Endodermal cell (in vitro differentiated cells): ENCODE data around the gene DLGAP1. TPM values are rescaled to one million over a fixed set of nuclear protein-coding genes. Genes with fewer than 3 reads are reported as not detected.

Experiments
- DNase-seq: peaks from one replicate; pipeline ENCODE4 v3.0.0-alpha.2; 2017
- H3K27ac ChIP-seq: 2 replicates; pipeline ENCODE4 v1.5.1; 2013; ENCODE audit warnings: mild to moderate bottlenecking, low read depth, low read length, moderate library complexity
- H3K27me3 ChIP-seq: 2 replicates; pipeline ENCODE4 v1.6.1; 2013; ENCODE audit warnings: mild to moderate bottlenecking, low read length, moderate library complexity; ENCODE audit not compliant: insufficient read depth, control insufficient read depth, poor library complexity, severe bottlenecking
- H3K36me3 ChIP-seq: 2 replicates; pipeline ENCODE4 v1.7.0; 2013; ENCODE audit warnings: mild to moderate bottlenecking, low read length, moderate library complexity; ENCODE audit not compliant: control insufficient read depth, insufficient read depth
- H3K4me1 ChIP-seq: one replicate; pipeline ENCODE4 v1.7.0; 2013; ENCODE audit warnings: low read length; ENCODE audit not compliant: control insufficient read depth, insufficient read depth
- H3K4me3 ChIP-seq: 2 replicates; pipeline ENCODE4 v1.5.1; 2013; ENCODE audit warnings: mild to moderate bottlenecking, low read length, moderate library complexity
- H3K9ac ChIP-seq: 2 replicates; pipeline ENCODE4 v1.6.1; 2013; ENCODE audit warnings: mild to moderate bottlenecking, low read length, moderate library complexity; ENCODE audit not compliant: poor library complexity, severe bottlenecking; ENCODE audit errors: extremely low read depth
- H3K9me3 ChIP-seq: 2 replicates; pipeline ENCODE4 v1.6.1; 2013; ENCODE audit warnings: mild to moderate bottlenecking, low read length, moderate library complexity; ENCODE audit not compliant: control insufficient read depth
- H3K27ac Mint-ChIP-seq: 2 replicates; pipeline ENCODE4 v1.8.0; 2020; ENCODE audit warnings: mixed read lengths
- H3K27me3 Mint-ChIP-seq: 2 replicates; pipeline ENCODE4 v1.8.0; 2021; ENCODE audit warnings: mild to moderate bottlenecking, mixed read lengths; ENCODE audit not compliant: insufficient read depth
- H3K36me3 Mint-ChIP-seq: 2 replicates; pipeline ENCODE4 v1.8.0; 2020; ENCODE audit warnings: low read depth, mixed read lengths
- H3K4me1 Mint-ChIP-seq: 2 replicates; pipeline ENCODE4 v1.8.0; 2020; ENCODE audit warnings: mixed read lengths
- H3K4me3 Mint-ChIP-seq: 2 replicates; pipeline ENCODE4 v1.8.0; 2020; ENCODE audit warnings: mild to moderate bottlenecking, moderate library complexity, mixed read lengths
- H3K9me3 Mint-ChIP-seq: 2 replicates; pipeline ENCODE4 v1.8.0; 2020; ENCODE audit warnings: mild to moderate bottlenecking, mixed read lengths
- WGBS, 2 experiments: methylation state at CpG; one replicate each; pipeline versions ENCODE4 v1.1.5 to v1.1.7; 2013; ENCODE audit warnings: missing lambda C conversion rate in 2 of 2, mixed read lengths in 1 of 2; ENCODE audit not compliant: insufficient coverage in 1 of 2, insufficient read length in 1 of 2; 5-methylcytosine and 5-hydroxymethylcytosine counted together
- total RNA-seq, 2 donors: library from RNA; stranded (reverse); fragmentation: NEBNext Ultra II Directional in 1 of 2; extraction: Animal tissue kit (Norgen Biotek cat#: 25700) in 1 of 2; gene quantifications; 2 replicates in 1 of 2; 3 replicates in 1 of 2; pipeline ENCODE4 v1.2.1, GENCODE V29; 2021
- TF ChIP-seq, protein P1 (sequence below): fragments of 200-600 bp; sonication (generic); conservative IDR thresholded peaks from 2 replicates; pipeline ENCODE4 v1.5.0; 2021; ENCODE audit warnings: antibody characterized with exemption, mild to moderate bottlenecking

The DLGAP1 gene
- total RNA-seq, 2 donors from 2014 or later: 11.5 to 21.5 TPM

DNA sequence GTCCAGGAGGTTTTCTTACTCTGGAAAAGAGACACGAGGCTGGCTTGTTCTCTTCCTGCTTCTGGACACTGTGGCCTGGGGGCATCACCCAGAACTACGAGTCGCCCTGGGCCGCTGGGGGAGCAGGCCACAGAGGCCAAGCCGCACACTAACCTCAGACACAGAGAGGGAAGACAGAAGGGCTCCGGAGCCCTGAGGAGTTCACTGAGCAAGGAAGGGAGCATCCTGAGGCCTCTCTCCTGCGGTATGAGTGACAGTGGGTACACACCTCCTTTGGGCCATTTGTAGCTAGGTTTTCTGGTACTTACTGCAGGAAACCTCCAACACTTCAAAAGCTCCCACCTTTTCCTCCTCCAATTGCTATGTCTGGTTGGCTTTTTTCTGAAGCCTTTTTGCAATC is 494.1 kb downstream of the DLGAP1 start:
- DNase-seq: no peak
- Histone ChIP-seq H3K27ac (no peak overlapping the region), H3K36me3 (peaks cover 6% of the 10 kb centered on the region), H3K9me3 (peaks cover 12% of the 10 kb centered on the region), H3K4me1 (peaks cover 6% of the 10 kb centered on the region), H3K27me3 (no peaks in the 10 kb centered on the region), H3K4me3 (no peak overlapping the region), H3K9ac (no peak overlapping the region)
- 89 to 95% methylated on average over 6 to 7 of the region's 7 CpGs for WGBS, 2 experiments
- Mint-ChIP-seq H3K36me3 (peaks cover 8% of the 10 kb centered on the region), H3K4me1 (peaks cover 23% of the 10 kb centered on the region), H3K4me3 (no peak overlapping the region), H3K27ac (no peak overlapping the region), H3K27me3 (peaks cover 5% of the 10 kb centered on the region), H3K9me3 (peaks cover 11% of the 10 kb centered on the region)
- TF ChIP-seq, protein P1, sequence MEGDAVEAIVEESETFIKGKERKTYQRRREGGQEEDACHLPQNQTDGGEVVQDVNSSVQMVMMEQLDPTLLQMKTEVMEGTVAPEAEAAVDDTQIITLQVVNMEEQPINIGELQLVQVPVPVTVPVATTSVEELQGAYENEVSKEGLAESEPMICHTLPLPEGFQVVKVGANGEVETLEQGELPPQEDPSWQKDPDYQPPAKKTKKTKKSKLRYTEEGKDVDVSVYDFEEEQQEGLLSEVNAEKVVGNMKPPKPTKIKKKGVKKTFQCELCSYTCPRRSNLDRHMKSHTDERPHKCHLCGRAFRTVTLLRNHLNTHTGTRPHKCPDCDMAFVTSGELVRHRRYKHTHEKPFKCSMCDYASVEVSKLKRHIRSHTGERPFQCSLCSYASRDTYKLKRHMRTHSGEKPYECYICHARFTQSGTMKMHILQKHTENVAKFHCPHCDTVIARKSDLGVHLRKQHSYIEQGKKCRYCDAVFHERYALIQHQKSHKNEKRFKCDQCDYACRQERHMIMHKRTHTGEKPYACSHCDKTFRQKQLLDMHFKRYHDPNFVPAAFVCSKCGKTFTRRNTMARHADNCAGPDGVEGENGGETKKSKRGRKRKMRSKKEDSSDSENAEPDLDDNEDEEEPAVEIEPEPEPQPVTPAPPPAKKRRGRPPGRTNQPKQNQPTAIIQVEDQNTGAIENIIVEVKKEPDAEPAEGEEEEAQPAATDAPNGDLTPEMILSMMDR: no peak

GRCh38 chr18:3960142-3960541 is 495.0 kb downstream of the DLGAP1 start:
- no peak overlapping the region for H3K9ac ChIP-seq
- H3K4me3 ChIP-seq: no peak overlapping the region
- peaks cover 5% of the 10 kb centered on the region for H3K27me3 Mint-ChIP-seq
- H3K4me1 ChIP-seq: peaks cover 5% of the 10 kb centered on the region
- no peak for DNase-seq
- TF ChIP-seq, protein P1: no peak
- H3K27ac ChIP-seq: peak overlapping the region; percentile 45
- H3K4me3 Mint-ChIP-seq: no peak overlapping the region
- H3K4me1 Mint-ChIP-seq: peaks cover 20% of the 10 kb centered on the region
- 84 to 86% methylated on average over 1 to 4 of the region's 4 CpGs for WGBS, 2 experiments
- peaks cover 16% of the 10 kb centered on the region for H3K9me3 ChIP-seq
- H3K27me3 ChIP-seq: no peaks in the 10 kb centered on the region
- peaks cover 9% of the 10 kb centered on the region for H3K36me3 Mint-ChIP-seq
- H3K27ac Mint-ChIP-seq: no peak overlapping the region
- H3K36me3 ChIP-seq: peaks cover 6% of the 10 kb centered on the region
- peaks cover 15% of the 10 kb centered on the region for H3K9me3 Mint-ChIP-seq

DNA sequence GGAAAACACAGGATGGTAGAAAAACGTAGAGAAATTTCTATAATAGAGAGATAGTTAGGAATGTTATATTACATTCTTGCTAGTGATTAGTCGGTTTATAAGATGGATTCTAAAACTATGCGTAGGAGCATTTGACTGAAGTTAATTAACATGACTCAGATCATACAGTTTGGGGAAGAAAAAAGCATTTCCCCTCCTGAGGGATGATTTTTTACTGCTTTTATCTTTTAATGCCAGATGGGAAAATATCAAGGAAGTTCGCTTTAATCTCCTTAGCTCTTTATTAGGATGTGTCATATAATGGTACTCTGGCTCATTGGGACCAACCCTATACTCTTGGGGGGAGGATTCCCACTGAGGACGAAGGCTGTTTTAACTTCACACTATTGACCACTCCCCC is 503.1 kb downstream of the DLGAP1 start:
- H3K9me3 ChIP-seq: peaks cover 13% of the 10 kb centered on the region
- H3K9ac ChIP-seq: no peak overlapping the region
- no peak overlapping the region for H3K27ac ChIP-seq
- no peaks in the 10 kb centered on the region for H3K27me3 ChIP-seq
- peaks cover 5% of the 10 kb centered on the region for H3K36me3 ChIP-seq
- TF ChIP-seq, protein P1: no peak
- peak overlapping the region; percentile 19 for H3K4me3 ChIP-seq
- 86 to 95% methylated on average over 4 to 5 of the region's 5 CpGs for WGBS, 2 experiments
- Mint-ChIP-seq H3K4me1 (peaks cover 32% of the 10 kb centered on the region), H3K27me3 (no peaks in the 10 kb centered on the region), H3K9me3 (peaks cover 13% of the 10 kb centered on the region), H3K4me3 (no peak overlapping the region), H3K27ac (no peak overlapping the region), H3K36me3 (peaks cover 9% of the 10 kb centered on the region)
- H3K4me1 ChIP-seq: peaks cover 5% of the 10 kb centered on the region
- DNase-seq: no peak
